Stimulated activated CD8-positive, alpha-beta memory T cell treated with anti-CD3 and anti-CD28 coated beads, Interleukin-12 subunit alpha, Interleukin-12 subunit beta, amount 100 ng/mL, for 24 hours (primary cell): ENCODE measurements around the gene MS4A3.
"Not testable (repeated sequence)": the region's sequence is repeated elsewhere in the genome, so short reads cannot be mapped to it uniquely, and the experiment has no call there.

ENCODE experiments used
- DNase-seq: peaks from one replicate; pipeline ENCODE4 v3.0.0-alpha.2; 2020; ENCODE audit errors: extremely low read depth

Gene MS4A3

GRCh38 chr11:60095477-60096120 is 39.1 kb downstream of the MS4A3 start:
- no peak for DNase-seq

DNA sequence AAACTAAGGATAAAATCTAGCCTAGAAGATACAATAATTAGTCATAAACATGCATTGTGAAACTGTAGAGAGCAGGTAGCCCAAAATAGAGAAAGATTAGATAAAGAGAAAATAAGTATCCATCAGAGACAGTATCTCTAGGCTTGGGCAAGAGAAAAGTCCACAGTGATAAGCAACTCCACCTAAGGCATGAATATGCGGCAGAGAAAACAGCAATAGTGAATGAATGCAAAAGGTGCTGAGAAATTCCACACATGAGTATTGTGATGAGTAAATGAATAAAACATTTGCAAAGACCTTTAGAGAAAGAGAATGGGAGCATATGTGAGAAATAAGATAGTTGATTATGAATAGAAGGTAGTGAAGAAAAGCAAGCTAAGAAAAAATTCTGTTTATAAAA is 40.7 kb downstream of the MS4A3 start:
- DNase-seq: no peak

- DNase-seq: no peak
Observed at GRCh38 chr11:60098508-60098907, 42.0 kb downstream of the MS4A3 start.

GRCh38 chr11:60100516-60100915 is 44.1 kb downstream of the MS4A3 start:
- no peak for DNase-seq

- not testable (repeated sequence) for DNase-seq
Observed at GRCh38 chr11:60101368-60101767, 44.9 kb downstream of the MS4A3 start.

GRCh38 chr11:60104471-60105115 is 48.1 kb downstream of the MS4A3 start:
- not testable (repeated sequence) for DNase-seq

GRCh38 chr11:60108631-60109030 is 52.2 kb downstream of the MS4A3 start:
- DNase-seq: not testable (repeated sequence)

DNA sequence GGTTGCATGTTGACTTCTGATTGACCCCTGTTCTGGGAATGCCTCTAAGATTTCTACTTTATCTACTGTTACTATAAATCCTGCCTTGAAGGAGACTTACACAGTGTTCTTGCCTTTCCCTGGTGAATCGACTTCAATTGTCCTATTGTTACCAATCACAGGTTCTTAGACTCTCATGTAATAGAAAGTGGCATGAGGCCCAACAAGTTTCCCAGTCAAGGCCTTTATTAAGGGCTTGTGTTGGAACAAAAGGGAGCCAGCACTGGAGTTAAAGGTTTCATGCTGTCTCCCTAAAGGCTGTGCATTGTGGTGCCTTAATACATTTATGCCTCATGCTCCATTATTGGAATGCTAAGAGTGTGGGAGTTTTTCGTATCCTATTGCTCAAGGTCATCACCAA is 55.3 kb downstream of the MS4A3 start:
- no peak for DNase-seq

DNA sequence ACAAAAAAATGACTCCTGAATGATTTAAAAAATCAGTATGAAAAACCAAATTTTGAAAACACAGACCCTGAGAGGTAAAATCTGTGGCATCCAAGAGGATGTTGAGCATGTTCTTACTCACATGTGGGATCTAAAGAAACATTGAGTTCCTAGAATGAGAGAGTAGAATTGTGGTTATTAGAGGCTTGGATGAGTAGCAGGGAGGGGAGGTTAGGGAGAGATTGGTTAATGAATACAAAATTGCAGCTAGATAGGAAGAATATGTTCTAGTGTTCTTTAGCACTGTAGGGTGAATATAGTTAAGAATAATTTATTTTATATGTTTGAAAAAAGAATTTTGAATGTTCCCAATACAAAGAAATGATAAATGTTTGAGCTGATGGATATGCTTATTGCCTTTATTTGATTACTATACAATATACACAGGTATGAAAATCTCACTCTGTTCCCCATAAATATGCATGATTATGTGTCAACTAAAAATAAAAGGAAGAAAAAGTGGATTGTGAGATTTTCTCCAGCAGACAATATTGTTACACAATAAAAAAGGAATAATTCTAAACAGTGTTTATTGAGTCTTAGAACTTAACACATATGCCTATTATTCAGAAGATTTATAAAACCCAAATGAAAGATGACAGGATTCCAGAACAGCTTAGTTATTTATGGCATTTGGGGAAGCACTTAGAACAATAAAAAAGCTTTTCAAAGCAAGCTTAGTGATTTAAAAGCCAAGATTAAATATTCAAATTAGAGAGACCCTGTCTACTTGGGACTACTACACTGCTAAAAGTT is 60.7 kb downstream of the MS4A3 start:
- no peak for DNase-seq

DNA sequence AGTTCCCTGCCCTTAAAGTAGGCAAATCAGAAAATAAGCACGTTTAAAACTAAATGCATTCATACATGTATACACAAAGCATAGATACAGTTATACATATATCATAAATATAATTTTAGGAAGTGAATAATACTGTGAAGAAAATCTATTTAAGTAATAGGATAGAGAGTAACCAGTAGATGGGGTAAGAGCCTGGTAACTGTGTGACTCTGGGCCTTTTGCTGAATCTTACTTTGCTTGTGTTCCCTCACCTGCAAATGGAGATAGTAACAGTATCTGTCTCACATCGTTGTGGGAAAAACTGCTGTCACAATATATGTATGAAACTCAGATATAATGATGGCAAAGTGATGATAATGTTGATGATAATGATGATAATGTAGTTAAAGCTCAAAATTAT is 61.9 kb downstream of the MS4A3 start:
- DNase-seq: no peak

GRCh38 chr11:60119710-60120109 is 63.2 kb downstream of the MS4A3 start:
- DNase-seq: no peak
